Mesenchymal stem cell (in vitro differentiated cells and primary cell): ENCODE measurements around the gene ADAMTSL1. TPM values are rescaled to one million over a fixed set of nuclear protein-coding genes. Genes with fewer than 3 reads are reported as not detected.
A peak's percentile ranks its signal among the peaks of the same experiment; 100 is the strongest.

Source experiments
- DNase-seq: peaks from one replicate; pipeline ENCODE4 v3.0.0-alpha.2; 2013
- H2AFZ ChIP-seq: one replicate; pipeline ENCODE4 v1.6.1; 2013; ENCODE audit warnings: low read depth, mild to moderate bottlenecking, control low read depth, inconsistent platforms, low read length, moderate library complexity
- H2AK5ac ChIP-seq: 2 replicates; pipeline ENCODE4 v1.6.1; 2013; ENCODE audit warnings: low read length, moderate library complexity, mild to moderate bottlenecking, inconsistent platforms; ENCODE audit not compliant: severe bottlenecking
- H2BK120ac ChIP-seq: one replicate; pipeline ENCODE4 v1.6.1; 2013; ENCODE audit warnings: low read depth, mild to moderate bottlenecking, inconsistent platforms, low read length, moderate library complexity
- H2BK12ac ChIP-seq, 2 experiments: one replicate each; pipeline ENCODE4 v1.6.1; 2013; ENCODE audit warnings: inconsistent platforms in 2 of 2, low read length in 2 of 2, mild to moderate bottlenecking in 2 of 2, moderate library complexity in 2 of 2, control low read depth in 1 of 2
- H2BK15ac ChIP-seq: one replicate; pipeline ENCODE4 v1.6.1; 2013; ENCODE audit warnings: mild to moderate bottlenecking, low read depth, inconsistent platforms; ENCODE audit not compliant: poor library complexity, severe bottlenecking
- H2BK5ac ChIP-seq: 2 replicates; pipeline ENCODE4 v1.6.1; 2013; ENCODE audit warnings: low read depth, mild to moderate bottlenecking, low read length, control low read depth, inconsistent platforms; ENCODE audit not compliant: poor library complexity, severe bottlenecking
- H3K14ac ChIP-seq, 2 experiments: one replicate each; pipeline ENCODE4 v1.6.1; 2013; ENCODE audit warnings: inconsistent platforms in 2 of 2, low read length in 2 of 2, control low read depth in 1 of 2, mild to moderate bottlenecking in 1 of 2, moderate library complexity in 1 of 2
- H3K18ac ChIP-seq, 2 experiments: one replicate each; pipeline ENCODE4 v1.6.1; 2013; ENCODE audit warnings: inconsistent platforms in 2 of 2, low read length in 2 of 2, control low read depth in 1 of 2, low read depth in 1 of 2, mild to moderate bottlenecking in 1 of 2
- H3K23ac ChIP-seq, 2 experiments: one replicate each; pipeline ENCODE4 v1.6.1; 2013; ENCODE audit warnings: inconsistent platforms in 2 of 2, low read length in 2 of 2, mild to moderate bottlenecking in 2 of 2, moderate library complexity in 2 of 2, control low read depth in 1 of 2
- H3K27ac ChIP-seq: 2 replicates; pipeline ENCODE4 v1.5.1; 2013; ENCODE audit warnings: mild to moderate bottlenecking, moderate library complexity, low read length, control low read depth, inconsistent platforms; ENCODE audit not compliant: poor library complexity, severe bottlenecking
- H3K27me3 ChIP-seq, 2 experiments: 2 replicates each; pipeline versions ENCODE4 v1.6.1 to v1.7.0; 2013; ENCODE audit warnings: low read length in 2 of 2, mild to moderate bottlenecking in 2 of 2, moderate library complexity in 2 of 2, control low read depth in 1 of 2, inconsistent platforms in 1 of 2; ENCODE audit not compliant: control insufficient read depth in 1 of 2, insufficient read depth in 1 of 2
- H3K36me3 ChIP-seq, 2 experiments: 2 replicates each; pipeline versions ENCODE4 v1.6.1 to v1.7.0; 2013; ENCODE audit warnings: low read length in 2 of 2, control low read depth in 1 of 2, inconsistent platforms in 1 of 2, low read depth in 1 of 2, mild to moderate bottlenecking in 1 of 2; ENCODE audit not compliant: insufficient read depth in 2 of 2, control insufficient read depth in 1 of 2
- H3K4ac ChIP-seq, 2 experiments: one replicate each; pipeline ENCODE4 v1.6.1; 2013; ENCODE audit warnings: inconsistent platforms in 2 of 2, low read length in 2 of 2, mild to moderate bottlenecking in 2 of 2, moderate library complexity in 2 of 2, control low read depth in 1 of 2, low read depth in 1 of 2
- H3K4me1 ChIP-seq: 2 replicates; pipeline ENCODE4 v1.6.1; 2013; ENCODE audit warnings: low read depth, low read length, control low read depth; ENCODE audit not compliant: control insufficient read depth, insufficient read depth
- H3K4me2 ChIP-seq: 2 replicates; pipeline ENCODE4 v1.6.1; 2013; ENCODE audit warnings: low read length, mild to moderate bottlenecking, inconsistent platforms; ENCODE audit not compliant: poor library complexity, severe bottlenecking
- H3K4me3 ChIP-seq, 2 experiments: 2 replicates each; pipeline versions ENCODE4 v1.5.1 to v1.7.0; 2013; ENCODE audit warnings: low read length in 2 of 2, mild to moderate bottlenecking in 2 of 2, control low read depth in 1 of 2, low read depth in 1 of 2; ENCODE audit not compliant: insufficient read depth in 1 of 2
- H3K79me1 ChIP-seq: replicated peaks from 2 replicates; pipeline ENCODE4 v1.6.1; 2013; ENCODE audit warnings: mild to moderate bottlenecking, control low read depth, low read length, inconsistent platforms; ENCODE audit not compliant: poor library complexity, severe bottlenecking
- H3K9ac ChIP-seq: 2 replicates; pipeline ENCODE4 v1.7.0; 2013; ENCODE audit warnings: mild to moderate bottlenecking, low read length, moderate library complexity
- H3K9me3 ChIP-seq: 2 replicates; pipeline ENCODE4 v1.7.0; 2013; ENCODE audit warnings: mild to moderate bottlenecking, low read length; ENCODE audit not compliant: control insufficient read depth
- H4K8ac ChIP-seq: one replicate; pipeline ENCODE4 v1.6.1; 2013; ENCODE audit warnings: inconsistent platforms, mild to moderate bottlenecking, low read length, moderate library complexity
- H4K91ac ChIP-seq: one replicate; pipeline ENCODE4 v1.6.1; 2013; ENCODE audit warnings: mild to moderate bottlenecking, low read length, inconsistent platforms
- WGBS: methylation state at CpG from one replicate; pipeline ENCODE4 v1.1.7; 2013; ENCODE audit warnings: mixed read lengths; 5-methylcytosine and 5-hydroxymethylcytosine counted together
- polyA plus RNA-seq, 2 experiments: library from polyadenylated mRNA; stranded (reverse); fragments of 200-250 nt; gene quantifications; one replicate each; pipeline ENCODE4 v1.2.3, GENCODE V29; 2013

Gene ADAMTSL1, protein sequence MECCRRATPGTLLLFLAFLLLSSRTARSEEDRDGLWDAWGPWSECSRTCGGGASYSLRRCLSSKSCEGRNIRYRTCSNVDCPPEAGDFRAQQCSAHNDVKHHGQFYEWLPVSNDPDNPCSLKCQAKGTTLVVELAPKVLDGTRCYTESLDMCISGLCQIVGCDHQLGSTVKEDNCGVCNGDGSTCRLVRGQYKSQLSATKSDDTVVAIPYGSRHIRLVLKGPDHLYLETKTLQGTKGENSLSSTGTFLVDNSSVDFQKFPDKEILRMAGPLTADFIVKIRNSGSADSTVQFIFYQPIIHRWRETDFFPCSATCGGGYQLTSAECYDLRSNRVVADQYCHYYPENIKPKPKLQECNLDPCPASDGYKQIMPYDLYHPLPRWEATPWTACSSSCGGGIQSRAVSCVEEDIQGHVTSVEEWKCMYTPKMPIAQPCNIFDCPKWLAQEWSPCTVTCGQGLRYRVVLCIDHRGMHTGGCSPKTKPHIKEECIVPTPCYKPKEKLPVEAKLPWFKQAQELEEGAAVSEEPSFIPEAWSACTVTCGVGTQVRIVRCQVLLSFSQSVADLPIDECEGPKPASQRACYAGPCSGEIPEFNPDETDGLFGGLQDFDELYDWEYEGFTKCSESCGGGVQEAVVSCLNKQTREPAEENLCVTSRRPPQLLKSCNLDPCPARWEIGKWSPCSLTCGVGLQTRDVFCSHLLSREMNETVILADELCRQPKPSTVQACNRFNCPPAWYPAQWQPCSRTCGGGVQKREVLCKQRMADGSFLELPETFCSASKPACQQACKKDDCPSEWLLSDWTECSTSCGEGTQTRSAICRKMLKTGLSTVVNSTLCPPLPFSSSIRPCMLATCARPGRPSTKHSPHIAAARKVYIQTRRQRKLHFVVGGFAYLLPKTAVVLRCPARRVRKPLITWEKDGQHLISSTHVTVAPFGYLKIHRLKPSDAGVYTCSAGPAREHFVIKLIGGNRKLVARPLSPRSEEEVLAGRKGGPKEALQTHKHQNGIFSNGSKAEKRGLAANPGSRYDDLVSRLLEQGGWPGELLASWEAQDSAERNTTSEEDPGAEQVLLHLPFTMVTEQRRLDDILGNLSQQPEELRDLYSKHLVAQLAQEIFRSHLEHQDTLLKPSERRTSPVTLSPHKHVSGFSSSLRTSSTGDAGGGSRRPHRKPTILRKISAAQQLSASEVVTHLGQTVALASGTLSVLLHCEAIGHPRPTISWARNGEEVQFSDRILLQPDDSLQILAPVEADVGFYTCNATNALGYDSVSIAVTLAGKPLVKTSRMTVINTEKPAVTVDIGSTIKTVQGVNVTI (N-terminal part only)
- 0.65 TPM for polyA plus RNA-seq (2013, experiment 1 of 2)
- 0.66 TPM for polyA plus RNA-seq (2013, experiment 2 of 2)

DNA sequence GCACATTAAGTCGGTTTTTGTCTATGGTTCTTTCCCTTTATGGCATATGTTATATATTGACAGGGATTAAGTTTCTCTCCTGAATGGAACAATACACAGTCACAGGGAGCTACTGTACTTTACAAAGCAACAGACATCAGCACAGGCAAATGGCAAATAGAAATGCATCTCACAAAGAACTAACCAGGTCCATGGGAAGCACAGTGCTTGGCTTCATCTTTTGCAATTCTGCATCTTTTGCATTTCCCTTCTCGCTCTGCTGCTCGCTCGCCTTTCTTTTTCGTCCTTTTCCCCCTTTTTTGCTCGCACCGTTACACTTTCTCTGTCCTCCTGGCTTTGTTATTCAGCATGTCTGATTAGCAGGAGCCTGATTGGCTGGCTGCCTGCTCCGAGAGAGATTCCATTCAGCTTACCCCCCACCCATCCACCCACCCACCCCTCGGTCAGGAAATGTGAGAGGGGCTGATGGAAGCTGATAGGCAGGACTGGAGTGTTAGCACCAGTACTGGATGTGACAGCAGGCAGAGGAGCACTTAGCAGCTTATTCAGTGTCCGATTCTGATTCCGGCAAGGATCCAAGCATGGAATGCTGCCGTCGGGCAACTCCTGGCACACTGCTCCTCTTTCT, at the start of gene ADAMTSL1:
Gene ADAMTSL1 (plus strand): TSS at position 502 of the 628 bp plus-strand sequence. CDS start 80 bp downstream, at position 582.
- H2AK5ac ChIP-seq = no peak within 1 kb of the TSS
- no peak within 1 kb of the TSS for H3K14ac ChIP-seq
- H3K4ac ChIP-seq = no peak within 1 kb of the TSS
- no peak within 1 kb of the TSS for H2BK5ac ChIP-seq
- peaks cover 0 to 9% of the 10 kb centered on the region in 2 experiments for H3K36me3 ChIP-seq
- no peak within 1 kb of the TSS for H2BK12ac ChIP-seq
- peak within 1 kb of the TSS; percentile 59 for H4K8ac ChIP-seq
- H3K4me3 ChIP-seq = peak within 1 kb of the TSS; percentile 49 to 96
- no peak within 1 kb of the TSS for H2BK120ac ChIP-seq
- H3K79me1 ChIP-seq = peaks cover 1% of the 10 kb centered on the region
- H3K18ac ChIP-seq = no peak within 1 kb of the TSS
- no peak within 1 kb of the TSS for H2BK15ac ChIP-seq
- DNase-seq = peak; percentile 39
- no peaks in the 10 kb centered on the region for H3K27me3 ChIP-seq
- H3K27ac ChIP-seq = peak within 1 kb of the TSS; percentile 71
- peak within 1 kb of the TSS; percentile 51 for H3K4me2 ChIP-seq
- no peak within 1 kb of the TSS for H3K23ac ChIP-seq
- H2AFZ ChIP-seq = no peak within 1 kb of the TSS
- H3K9ac ChIP-seq = peak within 1 kb of the TSS; percentile 98
- 10% methylated on average over 9 of the region's 13 CpGs for WGBS
- peaks cover 2% of the 10 kb centered on the region for H3K4me1 ChIP-seq
- no peak within 1 kb of the TSS for H4K91ac ChIP-seq
- peaks cover 17% of the 10 kb centered on the region for H3K9me3 ChIP-seq

GRCh38 chr9:18427691-18428090, 46.3 kb upstream of the ADAMTSL1 start:
- Histone ChIP-seq H2BK5ac (no peak overlapping the region), H2AK5ac (peak overlapping the region; percentile 65), H3K23ac (no peak overlapping the region), H2BK120ac (no peak overlapping the region), H3K9me3 (no peaks in the 10 kb centered on the region), H3K4me1 (peaks cover 4% of the 10 kb centered on the region), H3K4me2 (no peak overlapping the region), H2AFZ (no peak overlapping the region), H3K27me3 (no peaks in the 10 kb centered on the region), H3K18ac (no peak overlapping the region), H2BK12ac (no peak overlapping the region), H2BK15ac (no peak overlapping the region), H3K36me3 (no peaks in the 10 kb centered on the region), H4K8ac (no peak overlapping the region), H3K14ac (peak overlapping the region in 1 of 2 experiments; percentile 1), H3K4me3 (no peak overlapping the region), H3K79me1 (no peaks in the 10 kb centered on the region), H3K9ac (no peak overlapping the region), H3K4ac (no peak overlapping the region), H4K91ac (no peak overlapping the region), H3K27ac (no peak overlapping the region)
- DNase-seq = no peak
- WGBS = 83% methylated on average over 4 of the region's 4 CpGs

GRCh38 chr9:18428661-18429060, 45.3 kb upstream of the ADAMTSL1 start:
- Histone ChIP-seq H3K79me1 (no peaks in the 10 kb centered on the region), H2AK5ac (no peak overlapping the region), H2AFZ (no peak overlapping the region), H3K4me1 (peaks cover 4% of the 10 kb centered on the region), H2BK120ac (no peak overlapping the region), H3K14ac (no peak overlapping the region), H3K4me2 (peak overlapping the region; percentile 16), H3K18ac (no peak overlapping the region), H3K23ac (no peak overlapping the region), H3K27ac (no peak overlapping the region), H4K91ac (no peak overlapping the region), H3K9me3 (no peaks in the 10 kb centered on the region), H2BK5ac (no peak overlapping the region), H3K27me3 (no peaks in the 10 kb centered on the region), H2BK12ac (no peak overlapping the region), H3K36me3 (no peaks in the 10 kb centered on the region), H4K8ac (no peak overlapping the region), H3K4ac (no peak overlapping the region), H2BK15ac (no peak overlapping the region), H3K9ac (no peak overlapping the region), H3K4me3 (no peak overlapping the region)
- no peak for DNase-seq
- 50% methylated on average over 1 of the region's 3 CpGs for WGBS
